GM19328 (cell line): Measurements from ENCODE around the gene NEDD4L.

ENCODE experiments used
- ATAC-seq: cut with Tn5 transposase; IDR thresholded peaks from one replicate; pipeline ENCODE4 v1.9.1; 2021; ENCODE audit warnings: mild to moderate bottlenecking, moderate library complexity; ENCODE audit not compliant: unreplicated experiment

NEDD4L gene

DNA sequence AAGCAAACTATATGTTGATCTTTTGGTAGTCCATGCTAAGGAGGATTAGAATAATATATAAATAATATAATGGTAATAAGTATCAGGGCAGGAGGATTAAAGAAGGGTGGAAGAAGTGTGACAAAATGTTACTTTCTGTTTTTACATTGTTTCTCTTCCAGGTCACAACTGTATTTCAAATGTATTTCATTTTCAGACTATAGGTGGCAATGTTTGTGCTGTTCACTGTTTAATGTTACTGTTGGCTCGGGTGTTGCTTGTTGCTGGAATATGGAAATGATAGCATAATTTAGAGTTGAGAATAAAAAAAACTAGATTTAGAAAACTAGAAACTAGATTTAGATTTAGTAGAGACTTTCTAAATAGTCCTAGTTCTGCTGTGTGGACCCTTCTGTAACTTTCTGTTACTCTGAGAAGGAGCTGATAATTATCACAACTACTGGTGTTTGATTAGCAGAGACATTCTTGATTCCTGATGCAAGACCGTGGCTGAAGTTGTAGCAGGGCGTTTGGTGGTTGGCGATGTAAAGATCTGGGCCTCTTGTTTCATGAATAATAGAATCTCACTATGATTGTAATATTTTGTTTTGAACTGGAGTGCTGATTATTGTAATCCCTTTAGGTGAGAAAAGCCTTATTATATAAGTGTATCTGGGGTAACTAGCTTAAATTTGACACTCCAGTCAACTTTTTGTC, 7.9 kb downstream of the NEDD4L start:
- peak; percentile 53 for ATAC-seq

DNA sequence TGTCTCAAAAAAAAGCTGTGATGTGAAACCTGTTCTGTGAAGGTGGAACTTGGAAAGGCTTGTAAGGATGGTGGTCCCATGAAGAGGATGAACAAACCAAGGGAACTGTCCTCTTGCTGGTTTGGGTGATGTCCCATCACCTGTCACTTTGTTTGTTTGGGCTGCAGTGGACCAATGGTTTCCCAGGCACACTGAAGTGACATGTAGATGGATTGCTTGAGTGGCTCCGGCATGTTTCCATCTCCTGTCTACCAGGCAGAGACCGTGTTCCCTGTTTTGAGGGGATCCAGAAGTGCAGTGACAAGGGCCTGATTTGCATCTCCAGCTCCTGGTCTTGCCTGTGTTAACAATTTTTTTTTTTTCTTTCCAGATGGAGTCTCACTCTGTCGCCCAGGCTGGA, 8.9 kb downstream of the NEDD4L start:
- ATAC-seq: no peak

- no peak for ATAC-seq
These were observed 10.2 kb downstream of the NEDD4L start for GRCh38 chr18:58054041-58054781.

GRCh38 chr18:58055890-58056558, 12.0 kb downstream of the NEDD4L start:
- ATAC-seq: no peak

GRCh38 chr18:58056852-58057251, 12.8 kb downstream of the NEDD4L start:
- ATAC-seq: no peak

GRCh38 chr18:58057291-58057965, 13.4 kb downstream of the NEDD4L start:
- ATAC-seq: no peak

DNA sequence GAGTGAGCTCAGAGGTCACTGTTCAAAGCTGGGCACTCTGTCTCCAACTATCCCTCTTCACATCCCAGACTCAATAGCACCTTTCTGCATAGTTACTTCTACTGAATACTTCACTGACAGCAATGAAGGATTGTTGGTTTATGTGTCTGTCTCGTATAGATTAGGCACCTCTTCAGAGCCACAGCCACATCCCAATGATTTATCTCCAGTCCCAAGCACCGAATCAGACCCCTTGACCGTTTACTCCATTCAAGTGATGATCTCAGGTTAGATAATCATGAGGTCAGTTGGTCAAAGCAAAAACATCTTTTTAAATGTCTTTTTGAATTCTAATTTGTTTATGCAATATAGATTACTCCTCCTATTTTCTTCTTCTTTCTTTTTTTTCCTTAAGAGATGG, 14.7 kb downstream of the NEDD4L start:
- no peak for ATAC-seq

GRCh38 chr18:58060254-58060653, 16.2 kb downstream of the NEDD4L start:
- no peak for ATAC-seq

DNA sequence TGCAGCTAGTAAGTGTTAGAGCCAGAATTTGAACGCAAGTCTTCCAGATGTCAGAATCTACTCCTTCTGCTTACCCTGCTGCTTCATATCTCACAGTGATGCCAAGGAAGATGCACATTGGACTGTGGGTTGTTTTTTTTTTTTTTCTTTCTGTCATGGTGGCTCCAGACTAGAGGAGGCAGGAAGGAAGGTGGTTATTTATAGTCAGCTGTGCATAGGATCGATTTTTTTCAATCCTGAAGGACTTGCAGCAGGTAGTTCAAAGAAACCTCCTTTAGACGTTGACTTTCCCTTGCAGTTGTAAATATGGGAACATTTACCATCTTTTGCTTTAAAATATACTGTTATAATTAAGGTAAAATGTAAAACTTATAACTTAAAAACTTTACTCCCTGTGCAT, 17.3 kb downstream of the NEDD4L start:
- ATAC-seq: no peak

- no peak for ATAC-seq
These were observed 20.5 kb downstream of the NEDD4L start for GRCh38 chr18:58064406-58064998.

- ATAC-seq: no peak
These were observed 21.9 kb downstream of the NEDD4L start for GRCh38 chr18:58065956-58066355.

DNA sequence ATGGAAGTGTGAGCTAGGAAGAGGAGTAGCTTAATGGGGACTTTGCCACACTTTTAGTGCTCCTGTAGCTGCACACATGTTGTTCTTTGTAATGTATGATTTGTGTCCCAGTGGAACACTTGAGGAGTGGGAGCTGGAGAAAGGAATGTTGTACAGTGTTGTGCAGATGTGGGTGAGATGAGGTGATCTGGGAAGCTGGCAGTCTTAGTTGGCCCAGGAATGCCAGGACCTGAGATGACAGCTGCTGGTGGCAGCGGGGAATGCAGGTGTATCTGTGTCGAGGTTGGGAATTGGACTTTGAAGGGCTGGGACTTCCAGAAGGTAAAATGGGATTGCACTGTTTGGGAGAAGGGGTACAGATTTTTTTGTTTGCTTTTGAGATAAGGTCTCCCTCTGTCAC, 23.6 kb downstream of the NEDD4L start:
- ATAC-seq: no peak

GRCh38 chr18:58069099-58069498, 25.1 kb downstream of the NEDD4L start:
- no peak for ATAC-seq

DNA sequence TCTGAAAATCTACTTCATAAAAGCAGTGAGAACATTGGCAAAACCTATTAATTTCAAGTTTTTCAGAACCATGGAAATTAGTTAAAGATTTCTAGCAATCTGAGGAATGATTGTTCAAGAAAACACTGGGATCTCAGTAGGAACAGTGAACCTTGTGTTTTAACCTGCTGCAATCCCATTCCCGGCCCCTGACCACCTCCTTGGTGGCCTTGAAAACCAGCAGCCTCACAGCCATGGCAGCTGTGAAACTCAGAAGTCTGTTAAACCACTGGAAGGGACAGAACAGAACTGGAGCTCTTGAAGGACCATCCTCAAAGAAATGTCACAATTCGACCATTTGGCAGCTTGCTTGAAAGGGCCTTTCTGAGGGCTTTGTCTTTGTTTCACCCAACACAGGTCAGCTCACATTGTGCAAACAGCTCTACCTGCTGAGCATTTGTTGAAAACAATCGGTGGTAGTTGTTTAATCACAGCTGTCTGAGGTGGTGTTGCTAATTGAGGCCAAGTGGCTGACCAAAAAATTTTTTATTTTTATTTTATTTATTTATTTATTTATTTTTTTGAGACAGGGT, 25.8 kb downstream of the NEDD4L start:
- no peak for ATAC-seq

- ATAC-seq: no peak
These were observed 32.0 kb downstream of the NEDD4L start for GRCh38 chr18:58076052-58076451.

- ATAC-seq: no peak
These were observed 33.3 kb downstream of the NEDD4L start for GRCh38 chr18:58077329-58077728.

DNA sequence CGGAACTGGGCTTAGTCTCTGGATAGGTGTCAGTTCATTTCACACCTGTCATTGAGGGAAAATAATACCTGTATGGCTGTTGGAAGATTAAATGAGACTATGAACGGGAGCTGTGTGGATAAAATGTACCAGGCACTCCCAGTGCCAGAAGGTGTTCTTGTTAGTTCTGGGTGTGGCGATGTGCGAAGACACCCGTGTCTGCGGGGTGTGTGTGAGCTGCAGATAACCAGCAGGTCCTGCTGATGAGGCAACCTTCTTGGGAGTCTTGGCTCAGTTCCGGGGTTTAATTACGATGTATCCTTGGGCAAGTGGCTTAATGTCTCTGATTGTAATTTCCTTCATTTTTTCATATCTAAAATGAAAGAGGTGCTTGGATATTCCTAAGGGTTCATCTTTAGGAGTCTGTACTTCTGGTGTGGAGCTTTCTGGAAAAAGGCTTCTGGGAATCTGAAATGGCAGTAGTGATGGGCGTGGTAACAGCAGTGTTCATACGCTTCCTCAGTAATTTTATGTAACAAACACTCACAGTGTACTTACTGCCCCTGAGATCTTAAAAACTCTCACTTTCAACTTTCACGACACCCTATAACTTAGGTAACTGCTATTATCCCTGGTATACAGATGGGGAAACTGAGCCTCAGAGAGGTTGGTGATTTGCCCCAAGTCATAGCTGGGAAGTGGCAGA, 35.0 kb downstream of the NEDD4L start:
- no peak for ATAC-seq

DNA sequence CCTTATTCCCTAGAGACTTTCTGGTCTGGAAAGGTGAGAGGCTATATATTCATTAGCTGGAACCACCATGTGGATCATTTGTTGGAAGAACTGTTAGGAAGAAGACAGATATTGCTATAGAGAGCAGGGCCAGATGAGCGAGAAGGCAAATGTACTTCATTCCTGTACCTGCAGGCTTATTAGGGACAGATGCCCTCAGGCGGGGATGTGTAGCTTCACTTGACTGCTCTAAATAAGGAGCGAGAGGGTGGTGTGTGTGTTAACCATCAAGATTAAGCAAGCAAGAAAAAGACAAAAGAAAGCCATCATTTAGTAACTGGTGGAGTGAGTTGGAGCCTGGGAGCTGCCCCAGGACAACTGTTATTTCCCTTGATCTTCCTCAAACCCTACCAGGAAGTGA, 36.4 kb downstream of the NEDD4L start:
- no peak for ATAC-seq

GRCh38 chr18:58087928-58088690, 44.1 kb downstream of the NEDD4L start:
- no peak for ATAC-seq
